Esophagus muscularis mucosa (tissue), 4 donors: ENCODE results near the gene TFAP2C.

Experiments used
- EP300 ChIP-seq: sonication (generic); formaldehyde crosslinking; IDR thresholded peaks from one replicate; pipeline ENCODE4 v1.6.1; 2017; ENCODE audit warnings: antibody characterized with exemption
- POLR2A ChIP-seq: fragments of 450-650 bp; IDR thresholded peaks from one replicate; pipeline ENCODE4 v1.6.1; 2017; ENCODE audit warnings: antibody characterized with exemption, moderate library complexity, mild to moderate bottlenecking, low read depth
- POLR2AphosphoS5 ChIP-seq, 2 donors: sonication (generic); formaldehyde crosslinking; IDR thresholded peaks; one replicate each; pipeline ENCODE4 v1.6.1; 2017; ENCODE audit warnings: antibody characterized with exemption in 2 of 2
- TF ChIP-seq, protein P1 (sequence below), 3 experiments: fragments of 200-600 bp in 2 of 3; fragments of 450-650 bp in 1 of 3; sonication (generic) in 2 of 3; IDR thresholded peaks; one replicate each; pipeline ENCODE4 v1.5.1; 2017 to 2019; ENCODE audit warnings: antibody characterized with exemption in 3 of 3, mild to moderate bottlenecking in 2 of 3, moderate library complexity in 1 of 3

DNA sequence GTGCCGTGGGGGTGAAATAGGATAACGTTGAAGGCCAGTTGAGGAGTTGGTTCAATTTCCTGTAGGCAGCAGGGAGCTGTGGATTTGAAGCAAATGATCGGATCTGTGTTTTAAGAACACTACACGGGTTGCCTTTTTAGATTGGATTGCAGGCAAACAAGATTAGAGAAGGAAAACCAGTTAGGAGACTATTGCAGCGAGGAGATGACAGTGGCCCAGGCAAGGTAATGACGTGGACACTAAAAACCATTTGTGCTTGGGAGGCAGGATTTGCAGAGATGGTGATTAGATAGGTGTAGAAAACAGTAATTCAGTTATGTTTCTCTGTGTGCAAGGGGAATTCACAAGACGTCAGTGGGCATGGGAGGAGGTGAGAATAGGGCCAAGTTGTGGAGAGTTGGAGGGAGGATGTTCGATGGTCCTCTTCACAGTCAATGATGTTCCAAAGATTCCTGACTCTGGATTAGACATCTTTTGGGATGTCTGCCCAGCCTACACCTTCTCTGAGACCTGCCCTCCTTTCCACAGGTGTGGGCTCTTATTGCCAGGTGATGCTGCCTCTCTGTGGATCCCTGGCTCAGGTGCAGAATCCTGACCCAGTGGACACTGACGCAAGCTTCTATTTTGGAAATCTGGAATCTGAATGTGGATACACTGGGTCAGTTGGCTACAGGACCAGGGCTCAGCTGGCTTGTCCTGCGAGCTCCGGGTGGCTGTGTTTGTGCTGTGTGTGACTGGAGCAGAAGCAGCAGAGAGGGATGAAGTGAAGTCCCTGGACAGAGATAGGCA lies 54.2 kb downstream of the TFAP2C start:
- TF ChIP-seq POLR2AphosphoS5 (IDR thresholded peaks at IDR 0.05) (no peak), POLR2A (no peak), EP300 (no peak)
- TF ChIP-seq, protein P1, sequence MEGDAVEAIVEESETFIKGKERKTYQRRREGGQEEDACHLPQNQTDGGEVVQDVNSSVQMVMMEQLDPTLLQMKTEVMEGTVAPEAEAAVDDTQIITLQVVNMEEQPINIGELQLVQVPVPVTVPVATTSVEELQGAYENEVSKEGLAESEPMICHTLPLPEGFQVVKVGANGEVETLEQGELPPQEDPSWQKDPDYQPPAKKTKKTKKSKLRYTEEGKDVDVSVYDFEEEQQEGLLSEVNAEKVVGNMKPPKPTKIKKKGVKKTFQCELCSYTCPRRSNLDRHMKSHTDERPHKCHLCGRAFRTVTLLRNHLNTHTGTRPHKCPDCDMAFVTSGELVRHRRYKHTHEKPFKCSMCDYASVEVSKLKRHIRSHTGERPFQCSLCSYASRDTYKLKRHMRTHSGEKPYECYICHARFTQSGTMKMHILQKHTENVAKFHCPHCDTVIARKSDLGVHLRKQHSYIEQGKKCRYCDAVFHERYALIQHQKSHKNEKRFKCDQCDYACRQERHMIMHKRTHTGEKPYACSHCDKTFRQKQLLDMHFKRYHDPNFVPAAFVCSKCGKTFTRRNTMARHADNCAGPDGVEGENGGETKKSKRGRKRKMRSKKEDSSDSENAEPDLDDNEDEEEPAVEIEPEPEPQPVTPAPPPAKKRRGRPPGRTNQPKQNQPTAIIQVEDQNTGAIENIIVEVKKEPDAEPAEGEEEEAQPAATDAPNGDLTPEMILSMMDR (IDR thresholded peaks at IDR 0.05) = no peak
